ENCODE results near the gene RAB11FIP4.

Gene RAB11FIP4

GRCh38 chr17:31549525-31550388 lies 158.3 kb downstream of the RAB11FIP4 start:
- H3K4me3 ChIP-seq = peak overlapping the region; percentile 63 to 90 (median 77)
- peak overlapping the region; percentile 67 to 95 (median 90) for H3K27ac ChIP-seq

DNA sequence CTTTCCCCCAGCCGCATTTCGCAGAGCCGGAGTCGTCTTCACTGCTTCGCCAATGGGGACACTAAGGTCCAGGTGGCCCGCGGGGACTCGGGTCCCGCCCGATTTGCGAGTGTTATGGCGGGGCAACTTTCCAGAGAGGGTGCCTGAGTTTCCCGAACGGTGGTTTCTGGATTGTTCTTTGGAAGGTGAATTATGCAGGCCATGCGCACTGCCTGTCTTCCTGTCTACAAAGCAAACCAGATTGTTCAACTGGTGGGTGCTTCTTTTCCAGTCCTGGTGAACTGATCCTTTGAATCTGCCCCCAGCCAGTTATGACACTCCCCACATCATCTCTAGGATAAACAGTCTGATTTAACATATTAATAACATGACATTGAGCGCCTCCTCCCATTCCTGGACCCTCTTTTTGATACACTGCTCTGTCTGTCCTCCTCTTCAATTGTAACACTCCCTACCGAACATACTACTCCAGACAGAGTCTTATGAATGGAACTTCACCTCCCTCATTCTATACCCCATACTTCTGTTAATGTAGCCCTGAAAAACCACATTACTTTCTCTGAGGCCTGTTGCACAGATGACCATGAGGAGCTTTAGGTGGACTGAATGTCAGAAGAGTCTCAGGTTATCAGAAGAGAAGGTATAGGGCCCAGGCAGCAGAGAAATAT lies 159.0 kb downstream of the RAB11FIP4 start:
- H3K4me3 ChIP-seq = peak overlapping the region; percentile 63 to 90 (median 77)
- H3K27ac ChIP-seq = peak overlapping the region in 20 of 21 experiments; percentile 31 to 95 (median 90)

DNA sequence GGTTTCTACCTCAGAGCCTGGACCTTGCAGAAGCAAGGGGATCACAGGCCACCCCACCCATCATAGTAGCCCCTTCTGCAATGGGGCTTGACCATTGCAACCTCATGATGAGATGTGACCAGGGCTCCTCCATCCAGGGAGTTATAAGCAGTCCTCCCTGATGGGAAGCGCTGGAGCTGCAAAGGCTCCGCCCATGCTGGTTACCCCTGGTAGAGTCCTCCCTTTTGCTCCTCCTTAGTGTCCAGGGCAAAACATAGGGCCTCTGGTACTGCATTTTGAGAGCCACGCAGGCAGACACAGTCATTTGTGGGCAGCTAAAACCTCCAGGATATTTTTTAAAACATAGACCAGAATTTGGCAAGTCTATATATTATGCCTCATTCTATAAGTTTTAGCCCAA lies 161.1 kb downstream of the RAB11FIP4 start:
- no peak overlapping the region for H3K27ac ChIP-seq

GRCh38 chr17:31553506-31553905 lies 162.0 kb downstream of the RAB11FIP4 start:
- H3K27ac ChIP-seq = no peak overlapping the region
- no peak overlapping the region for H3K4me3 ChIP-seq

More for the DNA sequence above, 161.1 kb downstream of the RAB11FIP4 start:
- no peak overlapping the region for H3K4me3 ChIP-seq

- Histone ChIP-seq H3K27ac (no peak overlapping the region), H3K4me3 (no peak overlapping the region)
Measured at GRCh38 chr17:31554930-31555329, 163.5 kb downstream of the RAB11FIP4 start.

GRCh38 chr17:31556969-31557645 lies 165.6 kb downstream of the RAB11FIP4 start:
- Histone ChIP-seq H3K27ac (no peak overlapping the region), H3K4me3 (no peak overlapping the region)

DNA sequence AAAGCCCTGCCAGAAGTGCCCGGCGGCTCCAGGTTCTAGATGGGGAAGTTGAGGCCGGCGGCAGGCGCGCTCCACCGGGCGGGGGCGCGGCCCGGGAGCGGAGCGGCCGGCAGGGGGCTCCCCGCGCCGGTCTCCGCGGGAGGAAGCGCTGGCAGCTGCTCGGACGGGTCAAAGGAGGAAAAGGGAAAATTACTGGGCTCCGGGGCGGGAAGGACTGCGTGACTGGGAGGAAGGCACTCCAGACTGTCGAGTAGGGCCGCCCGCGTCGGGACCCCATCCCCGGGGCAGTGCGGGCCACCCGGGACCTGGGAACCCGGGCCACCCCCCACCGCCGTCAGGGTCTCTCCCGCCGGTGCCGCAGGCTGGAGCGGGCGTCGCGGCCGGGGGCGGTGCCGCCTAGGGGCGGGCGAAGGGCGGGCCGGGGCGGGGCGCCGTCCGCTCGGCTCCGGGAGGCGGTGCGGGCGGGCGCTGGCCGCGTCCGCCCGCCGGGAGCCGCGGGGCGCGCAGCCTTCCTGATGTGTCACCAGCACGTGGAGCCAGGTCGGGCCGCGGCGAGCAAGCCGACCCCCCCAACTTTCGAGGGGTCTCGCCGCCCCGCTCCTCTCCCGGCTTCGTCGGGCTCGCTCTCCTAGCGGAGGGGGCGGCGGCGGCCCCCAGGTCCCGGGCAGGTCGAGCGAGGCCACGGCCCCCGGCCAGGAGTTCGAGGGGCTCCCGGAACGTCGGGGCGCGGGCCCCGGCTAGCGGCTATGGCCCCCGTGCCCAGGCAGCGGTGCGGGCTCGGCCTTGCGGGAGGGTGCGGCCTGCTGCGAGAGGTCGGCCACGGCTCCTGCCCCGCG lies 167.5 kb downstream of the RAB11FIP4 start:
- peak overlapping the region; percentile 63 to 98 (median 93) for H3K27ac ChIP-seq
- peak overlapping the region; percentile 45 to 79 (median 66) for H3K4me3 ChIP-seq

- peak overlapping the region; percentile 45 to 79 (median 66) for H3K4me3 ChIP-seq
- H3K27ac ChIP-seq = peak overlapping the region; percentile 63 to 98 (median 93)
Measured at GRCh38 chr17:31559584-31560501, 168.4 kb downstream of the RAB11FIP4 start.

- Histone ChIP-seq H3K27ac (peak overlapping the region in 20 of 21 experiments; percentile 78 to 98 (median 93)), H3K4me3 (peak overlapping the region; percentile 45 to 79 (median 66))
Measured at GRCh38 chr17:31560616-31561235, 169.3 kb downstream of the RAB11FIP4 start.

DNA sequence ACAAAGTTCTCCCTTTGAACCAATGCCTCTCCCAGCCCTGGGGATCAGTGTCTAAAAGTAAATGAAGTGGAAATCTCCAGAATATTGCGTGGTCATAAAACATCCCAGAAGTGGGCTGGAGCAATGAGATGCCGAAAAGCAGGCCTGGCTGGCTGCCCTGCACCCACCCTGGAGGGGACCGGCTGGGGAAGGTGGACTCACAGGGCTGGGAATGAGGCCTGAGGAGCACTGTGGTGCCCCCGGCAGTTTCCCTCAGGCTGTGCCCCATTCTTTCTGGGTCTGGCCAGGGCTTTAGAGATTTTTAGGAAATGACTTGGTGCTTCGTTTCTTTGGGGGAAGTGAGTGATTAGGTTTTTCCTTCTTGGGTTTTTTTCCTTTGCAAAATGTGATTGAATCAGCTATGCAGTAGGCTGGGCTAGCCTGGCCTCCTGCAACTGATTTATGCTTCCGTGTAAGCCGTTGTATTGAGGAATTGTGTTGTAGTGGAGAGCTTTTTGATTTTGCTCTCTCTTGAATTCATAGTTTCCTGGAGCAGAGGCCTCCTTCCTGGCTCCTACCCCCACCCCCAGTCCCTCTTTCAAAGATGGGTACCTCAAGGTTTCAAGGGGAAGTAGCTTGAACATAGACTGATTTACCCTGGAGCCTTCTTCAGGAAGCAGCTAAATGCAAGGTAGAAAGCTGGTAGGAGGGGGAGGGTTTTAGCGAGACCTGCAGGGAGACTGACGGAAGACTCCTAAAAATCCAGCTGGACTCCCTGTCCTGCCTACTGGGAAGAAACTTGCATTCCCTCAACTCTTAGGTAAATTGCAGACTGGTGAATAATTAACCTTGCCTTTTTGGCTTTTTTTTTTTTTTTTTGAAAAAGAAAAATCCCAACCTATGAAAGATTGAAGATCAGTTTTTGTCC lies 170.2 kb downstream of the RAB11FIP4 start:
- peak overlapping the region in 4 of 7 experiments; percentile 45 to 71 (median 64) for H3K4me3 ChIP-seq
- peak overlapping the region in 20 of 21 experiments; percentile 9 to 98 (median 93) for H3K27ac ChIP-seq

DNA sequence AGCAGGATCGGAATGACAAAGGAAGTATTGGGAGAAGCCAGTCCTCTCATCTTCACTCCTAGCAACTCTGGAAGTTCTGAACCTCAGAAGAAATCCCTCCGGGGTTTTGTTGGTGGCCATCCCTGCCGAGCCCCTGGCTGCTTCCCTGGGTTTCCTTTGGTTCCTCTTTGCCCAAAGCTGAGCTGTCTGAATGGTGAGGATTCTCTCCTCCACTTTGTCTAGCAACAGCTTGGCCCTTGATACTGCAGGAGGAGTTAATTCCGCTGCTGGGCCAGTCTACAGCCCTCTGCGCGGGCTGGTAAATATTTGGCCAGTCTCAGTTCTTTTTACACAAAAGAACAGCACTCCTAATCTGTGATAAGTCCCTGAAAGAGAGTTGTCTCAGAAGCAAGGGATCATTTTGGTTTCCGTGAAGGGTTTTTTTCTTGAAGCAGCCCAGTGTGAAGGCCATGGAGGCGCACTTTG lies 170.9 kb downstream of the RAB11FIP4 start:
- Histone ChIP-seq H3K4me3 (no peak overlapping the region), H3K27ac (peak overlapping the region in 11 of 21 experiments; percentile 20 to 98 (median 94))

GRCh38 chr17:31564291-31564690 lies 172.8 kb downstream of the RAB11FIP4 start:
- H3K27ac ChIP-seq = peak overlapping the region in 10 of 21 experiments; percentile 25 to 85 (median 70)
- no peak overlapping the region for H3K4me3 ChIP-seq

GRCh38 chr17:31564883-31565301 lies 173.4 kb downstream of the RAB11FIP4 start:
- Histone ChIP-seq H3K27ac (peak overlapping the region in 18 of 21 experiments; percentile 25 to 85 (median 64)), H3K4me3 (no peak overlapping the region)

DNA sequence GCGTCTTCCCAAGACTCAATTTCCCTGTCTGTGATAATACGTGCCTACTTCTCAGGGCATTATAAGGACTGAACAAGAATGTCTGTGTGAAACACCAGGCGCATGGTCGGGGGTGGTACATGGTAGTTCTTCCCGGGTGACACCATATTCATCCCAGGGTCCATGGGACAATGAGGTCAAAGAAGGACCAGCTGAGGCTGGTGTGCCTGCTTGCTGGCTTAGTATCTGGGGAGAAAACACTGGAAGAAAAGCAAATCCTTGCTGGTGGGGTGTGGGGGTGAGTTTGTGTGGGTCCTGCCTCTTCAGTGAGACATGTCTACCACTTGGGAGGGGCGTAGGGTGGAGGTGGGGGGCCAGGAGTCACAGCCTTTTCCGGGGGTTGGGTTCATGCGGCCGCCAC lies 174.2 kb downstream of the RAB11FIP4 start:
- Histone ChIP-seq H3K27ac (peak overlapping the region in 19 of 21 experiments; percentile 7 to 85 (median 63)), H3K4me3 (no peak overlapping the region)

DNA sequence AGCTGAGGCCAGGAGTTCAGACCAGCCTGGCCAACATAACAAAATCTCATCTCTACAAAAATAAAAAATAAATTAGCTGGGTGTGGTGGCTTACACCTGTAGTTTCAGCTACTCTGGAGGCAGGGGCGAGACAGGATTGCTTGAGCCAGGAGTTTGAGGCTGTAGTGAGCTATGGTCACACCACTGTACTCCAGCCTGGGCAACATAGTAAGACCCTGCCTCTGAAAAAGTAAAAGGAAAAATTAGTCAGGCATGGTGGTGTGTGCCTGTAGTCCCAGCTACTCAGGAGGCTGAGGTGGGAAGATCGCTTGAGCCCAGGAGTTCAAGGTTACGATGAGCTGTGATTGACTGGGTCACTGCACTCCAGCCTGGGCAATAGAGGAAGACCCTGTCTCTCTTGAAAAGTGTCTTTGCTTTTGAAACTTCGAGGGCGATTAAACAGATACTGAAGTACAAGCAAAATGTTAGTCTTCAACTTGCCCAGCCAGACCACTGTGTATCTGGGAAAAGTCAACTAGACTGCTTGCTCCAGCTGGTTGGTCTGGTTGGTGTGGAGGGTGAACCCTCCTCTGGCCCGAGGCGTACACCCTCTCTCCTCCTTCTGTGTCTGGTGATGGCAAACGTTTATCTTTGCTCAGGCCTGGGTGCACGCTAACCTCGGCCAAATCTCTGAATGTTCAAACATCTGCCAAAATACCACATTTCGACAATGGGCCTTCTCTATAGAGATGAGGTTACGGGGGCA lies 174.9 kb downstream of the RAB11FIP4 start:
- Histone ChIP-seq H3K4me3 (no peak overlapping the region), H3K27ac (peak overlapping the region in 15 of 21 experiments; percentile 51 to 85 (median 69))

- H3K27ac ChIP-seq = peak overlapping the region in 6 of 21 experiments; percentile 11 to 71 (median 42)
- no peak overlapping the region for H3K4me3 ChIP-seq
Measured at GRCh38 chr17:31566992-31567373, 175.5 kb downstream of the RAB11FIP4 start.

Measured in skin epidermis (tissue), 12 donors.